ENCODE measurements around the gene SHMT2. TPM values are rescaled to one million over a fixed set of nuclear protein-coding genes. Genes with fewer than 3 reads are reported as not detected.
A peak's percentile ranks its signal among the peaks of the same experiment; 100 is the strongest.
"Not testable (repeated sequence)": the region's sequence is repeated elsewhere in the genome, so short reads cannot be mapped to it uniquely, and the experiment has no call there.

SHMT2 gene
- total RNA-seq, 4 donors from 2014 or later, result 12.4 to 128 (median 35.3) TPM

GRCh38 chr12:57276935-57277563, 47.5 kb downstream of the SHMT2 start:
- no peaks in the 10 kb centered on the region for H3K4me1 ChIP-seq
- no peaks in the 10 kb centered on the region for H3K27me3 ChIP-seq
- H3K36me3 ChIP-seq, result no peaks in the 10 kb centered on the region
- TF ChIP-seq, protein P1, sequence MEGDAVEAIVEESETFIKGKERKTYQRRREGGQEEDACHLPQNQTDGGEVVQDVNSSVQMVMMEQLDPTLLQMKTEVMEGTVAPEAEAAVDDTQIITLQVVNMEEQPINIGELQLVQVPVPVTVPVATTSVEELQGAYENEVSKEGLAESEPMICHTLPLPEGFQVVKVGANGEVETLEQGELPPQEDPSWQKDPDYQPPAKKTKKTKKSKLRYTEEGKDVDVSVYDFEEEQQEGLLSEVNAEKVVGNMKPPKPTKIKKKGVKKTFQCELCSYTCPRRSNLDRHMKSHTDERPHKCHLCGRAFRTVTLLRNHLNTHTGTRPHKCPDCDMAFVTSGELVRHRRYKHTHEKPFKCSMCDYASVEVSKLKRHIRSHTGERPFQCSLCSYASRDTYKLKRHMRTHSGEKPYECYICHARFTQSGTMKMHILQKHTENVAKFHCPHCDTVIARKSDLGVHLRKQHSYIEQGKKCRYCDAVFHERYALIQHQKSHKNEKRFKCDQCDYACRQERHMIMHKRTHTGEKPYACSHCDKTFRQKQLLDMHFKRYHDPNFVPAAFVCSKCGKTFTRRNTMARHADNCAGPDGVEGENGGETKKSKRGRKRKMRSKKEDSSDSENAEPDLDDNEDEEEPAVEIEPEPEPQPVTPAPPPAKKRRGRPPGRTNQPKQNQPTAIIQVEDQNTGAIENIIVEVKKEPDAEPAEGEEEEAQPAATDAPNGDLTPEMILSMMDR (IDR thresholded peaks at IDR 0.05), result no peak
- TF ChIP-seq POLR2A (IDR thresholded peaks at IDR 0.05), result no peak
- intact Hi-C loops (cut with DNase I; ENCODE audit: low total_unique reads), result no loop called here
- H3K9me3 ChIP-seq, result no peaks in the 10 kb centered on the region
- no peak overlapping the region for H3K27ac ChIP-seq
- DNase-seq, result no peak
- no peak overlapping the region for H3K4me3 ChIP-seq

DNA sequence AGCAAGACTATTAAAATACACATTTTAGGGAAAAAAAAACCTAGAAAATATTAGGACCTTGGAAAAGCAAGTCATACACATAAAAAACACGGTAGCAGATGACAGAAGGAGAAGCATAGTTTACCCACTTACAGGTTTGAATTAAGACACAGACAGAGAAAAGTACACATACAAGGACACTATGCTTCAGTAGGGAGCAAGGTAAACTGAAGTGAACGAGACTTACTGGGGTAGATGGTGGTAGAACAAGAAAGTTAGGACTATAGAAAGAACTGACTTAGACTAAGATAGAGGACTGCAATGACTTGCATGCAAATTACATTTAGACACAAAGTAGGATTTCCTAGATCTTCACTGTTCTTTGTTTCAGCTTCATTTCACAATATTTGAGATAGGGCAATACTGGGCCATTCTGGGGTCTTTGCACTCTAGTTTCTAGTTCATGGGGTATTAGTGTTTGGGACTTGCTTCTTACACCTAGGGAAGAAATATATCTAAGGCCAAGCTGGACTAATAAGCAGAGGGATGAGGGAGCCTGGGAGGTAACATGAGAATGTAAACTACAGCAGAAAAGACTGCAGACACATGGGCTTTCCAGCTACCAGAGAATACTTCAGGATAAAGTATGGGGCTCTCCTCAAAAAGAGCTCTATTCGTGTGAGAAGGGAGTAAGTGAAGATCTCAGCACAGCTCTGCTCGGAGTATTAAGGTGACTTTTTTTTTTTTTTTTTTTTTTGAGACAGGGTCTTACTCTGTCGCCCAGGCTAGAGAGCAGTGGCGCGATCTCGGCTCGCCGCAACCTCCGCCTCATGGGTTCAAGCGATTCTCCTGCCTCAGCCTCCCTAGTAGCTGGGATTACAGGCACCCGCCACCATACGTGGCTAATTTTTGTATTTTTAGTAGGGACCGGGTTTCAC, 49.2 kb downstream of the SHMT2 start:
- Histone ChIP-seq H3K27me3 (no peaks in the 10 kb centered on the region), H3K9me3 (no peaks in the 10 kb centered on the region), H3K4me3 (no peak overlapping the region), H3K36me3 (no peaks in the 10 kb centered on the region), H3K4me1 (no peaks in the 10 kb centered on the region), H3K27ac (no peak overlapping the region)
- TF ChIP-seq, protein P1 (IDR thresholded peaks at IDR 0.05), result no peak
- no peak for TF ChIP-seq POLR2A (IDR thresholded peaks at IDR 0.05)
- no peak for DNase-seq
- intact Hi-C loops (cut with DNase I; ENCODE audit: low total_unique reads), result no loop called here

GRCh38 chr12:57280211-57281062, 50.9 kb downstream of the SHMT2 start:
- no peaks in the 10 kb centered on the region for H3K36me3 ChIP-seq
- H3K9me3 ChIP-seq, result no peaks in the 10 kb centered on the region
- intact Hi-C loops (cut with DNase I; ENCODE audit: low total_unique reads), result no loop called here
- no peaks in the 10 kb centered on the region for H3K27me3 ChIP-seq
- H3K4me3 ChIP-seq, result no peak overlapping the region
- no peaks in the 10 kb centered on the region for H3K4me1 ChIP-seq
- TF ChIP-seq POLR2A (IDR thresholded peaks at IDR 0.05), result no peak
- TF ChIP-seq, protein P1 (IDR thresholded peaks at IDR 0.05), result no peak
- peak; percentile 50 to 66 for DNase-seq
- peak overlapping the region; percentile 49 to 55 for H3K27ac ChIP-seq

DNA sequence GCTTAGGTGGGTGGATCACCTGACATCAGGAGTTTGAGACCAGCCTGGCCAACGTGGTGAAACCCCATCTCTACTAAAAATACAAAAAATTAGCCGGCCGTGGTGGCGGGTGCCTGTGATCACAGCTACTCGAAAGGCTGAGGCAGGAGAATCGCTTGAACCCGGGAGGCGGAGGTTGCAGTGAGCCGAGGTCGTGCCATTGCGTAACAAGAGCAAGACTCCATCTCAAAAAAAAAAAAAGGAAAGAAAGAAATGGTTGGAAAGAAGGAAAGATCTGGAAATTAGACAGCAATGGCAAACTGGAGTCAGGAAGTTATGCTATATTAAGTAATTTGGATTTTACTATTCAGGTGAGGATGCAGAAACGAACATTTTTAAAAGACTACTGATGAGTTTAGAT, 52.6 kb downstream of the SHMT2 start:
- DNase-seq; intact Hi-C loops (cut with DNase I; ENCODE audit: low total_unique reads); H3K27ac ChIP-seq; H3K36me3 ChIP-seq; H3K4me1 ChIP-seq; H3K4me3 ChIP-seq; H3K9me3 ChIP-seq; H3K27me3 ChIP-seq: not testable (repeated sequence)

MicroRNAs encoded within 50 kb of the gene (microRNA counts, 767-probe panel; counts per million panel counts)
- microRNA hsa-miR-1228-3p, result 0 counts per million in 2 donors

Small RNA genes lying within 50 kb of the gene (microRNA-seq; reads per million reads assigned to microRNA genes)
- gene MIR1228 (ENCODE audit: borderline microRNAs expressed, borderline replicate concordance), result not detected

Small RNA genes lying within 50 kb of the gene (small RNA-seq; reads per million reads assigned to genes)
- gene MIR1228, result not detected

Other genes starting within 250 kb of the SHMT2 start
- gene ZBTB39, start 223.2 kb upstream of the SHMT2 start, total RNA-seq, result 10 to 100 TPM in 2 of 4 donors, 1 to 10 TPM in 2; 7.6 to 13.0 (median 10.9) TPM
- not detected for gene TAC3, start 213.2 kb upstream of the SHMT2 start, total RNA-seq
- gene MYO1A, start 179.6 kb upstream of the SHMT2 start, total RNA-seq, result 1 to 10 TPM in 1 of 4 donors, under 1 TPM in 1, not detected in 2; 0.59 to 1.3 TPM
- 10 to 100 TPM in 2 of 4 donors, 1 to 10 TPM in 2; 1.5 to 18.0 (median 9.9) TPM for gene NEMP1, start 150.9 kb upstream of the SHMT2 start, total RNA-seq
- 10 to 100 TPM in 3 of 4 donors, 1 to 10 TPM in 1; 9.1 to 85.8 (median 33.9) TPM for gene NAB2, start 140.6 kb upstream of the SHMT2 start, total RNA-seq
- 100 to 1,000 TPM in 2 of 4 donors, 10 to 100 TPM in 2; 62.5 to 242 (median 94.3) TPM for gene STAT6, start 118.3 kb upstream of the SHMT2 start, total RNA-seq
- 100 to 1,000 TPM; 164 to 507 (median 318) TPM for gene LRP1, start 101.2 kb upstream of the SHMT2 start, total RNA-seq
- gene LRP1-AS, start 82.1 kb upstream of the SHMT2 start, total RNA-seq, result not detected
- gene NXPH4, start 12.9 kb upstream of the SHMT2 start, total RNA-seq, result 1 to 10 TPM in 1 of 4 donors, not detected in 3; 6.3 TPM
- 1 to 10 TPM in 2 of 4 donors, not detected in 2; 1.0 to 2.8 TPM for gene STAC3, start 21.5 kb downstream of the SHMT2 start, total RNA-seq
- 10 to 100 TPM in 3 of 4 donors, 1 to 10 TPM in 1; 9.4 to 89.0 (median 34.2) TPM for gene R3HDM2, start 201.3 kb downstream of the SHMT2 start, total RNA-seq
- not detected for gene INHBC, start 205.1 kb downstream of the SHMT2 start, total RNA-seq
- gene INHBE, start 225.6 kb downstream of the SHMT2 start, total RNA-seq, result not detected
- 1 to 10 TPM in 2 of 4 donors, not detected in 2; 6.1 to 6.6 TPM for gene GLI1, start 230.1 kb downstream of the SHMT2 start, total RNA-seq

All from uterus (tissue), 4 donors.